ENCODE results near the gene SSBP3.
"Not testable (repeated sequence)": the region's sequence is repeated elsewhere in the genome, so short reads cannot be mapped to it uniquely, and the experiment has no call there.

SSBP3 gene

DNA sequence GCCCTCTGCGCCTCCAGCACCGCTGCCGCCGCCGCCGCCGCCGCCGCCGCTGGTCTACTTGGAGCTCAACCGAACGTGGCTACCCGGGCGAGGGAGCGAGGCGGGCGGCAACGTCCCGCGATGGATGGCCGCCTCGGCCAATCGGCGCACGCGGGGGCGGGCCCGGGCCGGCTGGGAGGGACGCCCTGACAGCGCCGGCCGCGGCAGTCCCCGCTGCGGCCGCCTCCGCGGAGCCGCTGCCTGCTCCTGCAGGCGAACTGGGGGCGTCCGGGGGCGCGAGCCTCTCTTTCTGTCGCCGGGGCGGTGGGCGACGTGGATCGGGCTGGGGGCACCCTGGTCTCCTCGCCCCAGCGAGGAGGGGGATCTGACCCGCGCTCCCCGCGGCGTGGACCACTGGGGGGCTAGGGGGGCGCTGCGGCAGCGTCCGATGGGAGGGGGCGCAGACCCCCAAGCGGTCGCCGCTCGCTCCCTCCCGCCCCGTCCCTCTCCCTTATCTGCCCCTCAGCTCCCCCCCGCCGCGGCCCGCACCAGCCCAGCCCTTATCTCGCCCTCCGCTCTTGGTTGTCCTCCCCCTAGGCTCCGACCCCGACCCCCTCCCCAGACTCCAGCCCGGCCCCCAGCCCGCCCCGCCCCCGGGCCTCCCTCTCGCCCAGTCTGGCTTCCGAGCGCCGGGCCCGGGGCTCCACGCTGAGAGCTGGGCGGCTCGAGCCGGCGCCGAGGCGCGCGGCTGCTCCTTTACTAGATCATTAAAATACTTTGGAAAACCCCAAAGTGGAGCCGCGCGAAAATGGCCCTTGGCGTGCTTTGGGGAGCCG is at the start of gene SSBP3:
Gene SSBP3, minus strand, starts transcription at position 56 of the 815 bp plus-strand sequence.
- DNase-seq (ENCODE audit: low read depth) = peak; percentile 85

- DNase-seq (ENCODE audit: low read depth) = no peak
These were observed 47.3 kb upstream of the SSBP3 start for GRCh38 chr1:54453509-54453908.

DNA sequence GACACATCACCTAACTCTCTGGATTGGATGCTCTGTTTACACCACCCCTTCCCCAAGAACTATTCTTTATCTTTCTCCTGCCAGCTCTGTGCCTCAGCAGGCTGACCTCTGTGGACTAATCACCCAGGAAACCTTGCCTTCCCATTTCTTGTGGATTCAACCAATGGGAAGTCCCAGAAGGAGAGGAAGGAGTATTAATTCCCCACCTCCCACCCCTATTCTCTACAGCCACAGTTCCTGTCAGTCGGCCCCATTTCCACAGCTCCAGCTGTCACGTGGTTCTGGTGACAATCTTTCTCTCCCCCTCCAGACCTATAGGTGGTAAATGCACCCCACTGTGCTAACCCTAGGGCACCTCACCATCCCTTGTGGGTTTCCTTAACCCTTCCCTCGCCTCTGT is 46.8 kb upstream of the SSBP3 start:
- no peak for DNase-seq (ENCODE audit: low read depth)

DNA sequence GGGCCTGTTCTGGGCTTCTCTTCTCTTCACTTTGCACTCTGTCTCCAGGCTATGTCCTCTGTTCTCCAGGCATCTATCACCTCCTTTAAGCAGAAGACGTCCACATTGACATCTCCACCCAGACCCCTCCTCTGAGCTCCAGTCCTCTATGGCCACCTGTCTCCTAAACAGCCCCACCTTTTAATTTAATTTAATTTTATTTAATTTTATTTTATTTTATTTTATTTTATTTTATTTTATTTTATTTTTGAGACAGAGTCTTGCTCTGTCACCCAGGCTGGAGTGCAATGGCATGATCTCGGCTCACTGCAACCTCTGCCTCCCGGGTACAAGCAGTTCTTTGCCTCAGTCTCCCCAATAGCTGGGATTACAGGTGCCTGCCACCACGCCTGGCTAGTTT is 43.2 kb upstream of the SSBP3 start:
- DNase-seq (ENCODE audit: low read depth) = not testable (repeated sequence)

- DNase-seq (ENCODE audit: low read depth) = not testable (repeated sequence)
These were observed 42.6 kb upstream of the SSBP3 start for GRCh38 chr1:54448801-54449200.

DNA sequence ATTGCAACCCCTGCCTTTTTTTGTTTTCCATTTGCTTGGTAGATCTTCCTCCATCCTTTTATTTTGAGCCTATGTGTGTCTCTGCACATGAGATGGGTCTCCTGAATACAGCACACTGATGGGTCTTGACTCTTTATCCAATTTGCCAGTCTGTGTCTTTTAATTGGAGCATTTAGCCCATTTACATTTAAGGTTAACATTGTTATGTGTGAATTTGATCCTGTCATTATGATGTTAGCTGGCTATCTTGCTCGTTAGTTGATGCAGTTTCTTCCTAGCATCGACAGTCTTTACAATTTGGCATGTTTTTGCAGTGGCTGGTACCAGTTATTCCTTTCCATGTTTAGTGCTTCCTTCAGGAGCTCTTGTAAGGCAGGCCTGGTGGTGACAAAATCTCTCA is 40.9 kb upstream of the SSBP3 start:
- not testable (repeated sequence) for DNase-seq (ENCODE audit: low read depth)

DNA sequence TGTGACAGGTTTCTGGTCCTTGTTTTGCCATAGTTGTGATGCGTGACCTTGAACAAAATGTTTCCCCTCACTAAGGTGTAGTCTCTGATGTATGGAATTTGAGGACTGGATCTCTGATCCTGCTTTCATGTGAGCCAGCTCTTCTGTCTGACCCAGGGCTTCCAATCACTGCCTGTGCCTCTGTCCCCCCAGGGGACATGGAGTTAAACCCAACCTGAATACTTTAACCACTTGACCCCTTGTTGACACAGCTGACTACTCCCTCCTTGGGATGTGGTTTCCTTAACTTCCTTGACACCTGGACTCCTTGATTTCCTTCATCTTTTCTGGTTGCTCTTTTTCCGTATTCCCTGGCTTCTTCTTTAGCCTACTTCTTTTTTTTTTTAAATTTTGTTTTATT is 36.0 kb upstream of the SSBP3 start:
- no peak for DNase-seq (ENCODE audit: low read depth)

- DNase-seq (ENCODE audit: low read depth) = no peak
These were observed 33.5 kb upstream of the SSBP3 start for GRCh38 chr1:54439550-54440223.

- DNase-seq (ENCODE audit: low read depth) = no peak
These were observed 31.6 kb upstream of the SSBP3 start for GRCh38 chr1:54437783-54438182.

DNA sequence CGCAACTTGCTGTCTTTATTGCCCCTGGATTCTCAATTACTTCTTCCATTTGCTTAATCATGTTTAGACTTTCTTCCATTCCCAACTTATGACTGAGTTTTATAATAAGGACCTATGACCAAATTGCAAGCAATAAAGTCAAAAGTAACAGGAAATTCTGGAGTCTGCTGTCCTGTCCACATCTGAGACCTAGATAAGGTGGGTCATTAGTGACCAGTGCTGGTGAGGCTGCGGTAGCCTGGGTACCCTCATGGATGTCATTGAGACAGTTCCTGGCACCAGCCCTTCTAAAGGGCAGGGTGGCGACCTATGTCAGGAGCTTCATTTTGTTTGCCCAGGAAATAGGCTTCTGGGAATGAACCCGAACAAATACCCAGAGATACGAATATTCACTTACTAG is 30.6 kb upstream of the SSBP3 start:
- no peak for DNase-seq (ENCODE audit: low read depth)

DNA sequence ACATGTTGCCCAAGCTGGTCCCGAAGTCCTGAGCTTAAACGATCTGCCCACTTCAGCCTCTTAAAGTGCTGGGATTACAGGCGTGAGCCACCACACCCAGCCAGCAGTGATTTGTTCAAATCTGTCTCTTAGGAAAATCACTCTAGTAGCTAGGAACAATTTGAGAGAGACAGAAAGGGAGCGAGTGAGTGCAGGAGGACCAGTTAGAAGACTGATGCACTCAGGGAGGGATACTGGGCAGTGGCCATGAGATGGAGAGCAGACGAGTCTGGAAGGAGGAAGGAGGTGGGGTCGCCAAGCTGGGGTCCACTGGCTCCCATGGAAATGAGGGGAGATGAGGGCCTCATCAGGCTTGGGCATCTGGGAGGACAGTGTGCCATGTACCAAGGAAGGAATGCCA is 23.6 kb upstream of the SSBP3 start:
- no peak for DNase-seq (ENCODE audit: low read depth)

- no peak for DNase-seq (ENCODE audit: low read depth)
These were observed 22.8 kb upstream of the SSBP3 start for GRCh38 chr1:54428837-54429518.

GRCh38 chr1:54425152-54425584 is 19.0 kb upstream of the SSBP3 start:
- DNase-seq (ENCODE audit: low read depth) = no peak

- DNase-seq (ENCODE audit: low read depth) = no peak
These were observed 18.2 kb upstream of the SSBP3 start for GRCh38 chr1:54424398-54424797.

- DNase-seq (ENCODE audit: low read depth) = no peak
These were observed 14.9 kb upstream of the SSBP3 start for GRCh38 chr1:54421101-54421504.

- DNase-seq (ENCODE audit: low read depth) = not testable (repeated sequence)
These were observed 12.4 kb upstream of the SSBP3 start for GRCh38 chr1:54418598-54418997.

DNA sequence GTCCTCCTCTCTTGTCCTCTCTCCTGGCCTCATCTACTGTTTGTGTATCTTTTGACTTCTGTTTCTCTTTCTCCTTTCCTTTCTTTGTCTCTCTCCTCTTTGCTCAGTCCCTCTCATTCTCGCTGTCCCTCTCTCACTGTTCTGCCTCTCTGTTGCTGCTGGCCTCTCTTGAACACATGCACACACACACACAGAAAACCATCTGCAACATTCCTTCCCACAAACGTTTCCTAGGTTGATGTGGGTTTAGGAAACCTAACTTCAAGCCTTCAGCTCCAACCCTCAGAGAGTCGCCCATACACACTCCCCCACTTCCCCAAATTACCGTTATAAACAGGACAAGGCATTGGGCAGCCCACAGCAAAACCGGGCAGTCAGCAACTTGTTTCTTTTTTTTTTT is 10.9 kb upstream of the SSBP3 start:
- no peak for DNase-seq (ENCODE audit: low read depth)

GRCh38 chr1:54416435-54416834 is 10.2 kb upstream of the SSBP3 start:
- DNase-seq (ENCODE audit: low read depth) = no peak

DNA sequence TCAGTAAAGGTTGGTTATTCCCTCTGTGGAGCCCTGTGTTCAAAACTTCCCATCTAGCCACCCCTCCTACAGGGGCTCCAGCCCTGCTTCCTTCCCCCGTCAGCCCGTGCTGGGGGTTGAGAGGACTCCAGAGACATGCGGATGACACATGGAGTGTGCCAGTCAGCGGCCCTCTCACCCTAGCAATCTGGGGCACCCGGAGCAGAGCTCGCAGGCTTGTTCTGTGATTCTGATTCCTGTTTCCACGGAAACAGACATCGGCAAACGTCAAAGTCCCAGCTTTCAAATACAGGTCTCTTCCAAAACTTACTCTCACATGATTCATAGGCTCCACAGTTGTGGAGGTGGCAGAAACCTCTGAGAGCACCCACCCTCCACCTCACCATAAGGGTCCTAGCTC is 9.8 kb upstream of the SSBP3 start:
- no peak for DNase-seq (ENCODE audit: low read depth)

DNA sequence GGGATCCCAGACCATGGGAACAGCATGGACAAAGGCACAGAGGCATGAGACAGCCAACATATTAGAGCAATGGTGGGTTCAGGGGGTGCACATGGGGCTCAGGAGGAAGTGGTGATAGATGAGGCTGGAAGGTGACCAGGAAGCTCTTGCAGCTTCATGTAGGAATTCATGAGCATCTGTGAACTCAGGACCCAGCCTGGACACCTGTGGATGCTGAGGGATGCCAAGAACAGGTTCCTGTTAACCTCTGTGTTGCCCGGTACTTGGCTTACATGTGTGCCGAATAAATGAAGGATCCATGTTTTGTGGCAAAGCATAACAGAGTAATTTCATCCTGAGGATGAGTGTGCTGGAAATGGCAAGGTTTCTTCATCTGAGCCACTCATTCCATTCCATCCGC is 9.3 kb upstream of the SSBP3 start:
- no peak for DNase-seq (ENCODE audit: low read depth)

GRCh38 chr1:54413732-54414131 is 7.5 kb upstream of the SSBP3 start:
- no peak for DNase-seq (ENCODE audit: low read depth)

GRCh38 chr1:54413295-54413694 is 7.1 kb upstream of the SSBP3 start:
- no peak for DNase-seq (ENCODE audit: low read depth)

DNA sequence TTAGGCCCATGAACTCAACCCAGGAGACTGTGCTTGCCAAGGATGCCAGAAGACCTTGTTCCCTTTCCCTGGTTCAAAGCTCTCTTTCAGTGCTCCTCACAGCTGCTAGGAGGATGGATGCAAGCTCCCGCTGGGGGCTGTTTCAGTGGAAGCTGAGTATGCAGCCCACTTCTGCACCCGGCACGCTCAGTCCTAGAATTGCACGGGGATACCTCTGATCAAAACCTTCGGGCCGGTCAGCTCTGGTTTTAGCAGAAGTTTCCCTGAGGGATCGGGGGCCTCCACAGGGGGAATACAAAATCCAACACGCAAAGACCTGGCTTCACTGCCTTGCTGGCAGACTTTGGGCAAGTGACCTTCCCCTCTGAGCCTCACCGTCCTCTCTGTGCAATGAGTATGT is 4.2 kb upstream of the SSBP3 start:
- DNase-seq (ENCODE audit: low read depth) = no peak
